H9 (cell line): Measurements from ENCODE around the gene CACNB3. TPM values are rescaled to one million over a fixed set of nuclear protein-coding genes. Genes with fewer than 3 reads are reported as not detected.

Experiments used
- DNase-seq: peaks from one replicate; pipeline ENCODE4 v3.0.0-alpha.2; 2017
- H2AFZ ChIP-seq: one replicate; pipeline ENCODE4 v1.6.1; 2013; ENCODE audit warnings: mild to moderate bottlenecking, low read length, control low read depth, moderate library complexity
- H2AK5ac ChIP-seq: 2 replicates; pipeline ENCODE4 v1.6.1; 2013; ENCODE audit warnings: low read length, control low read depth, mixed read lengths; ENCODE audit not compliant: insufficient read length
- H2BK120ac ChIP-seq: one replicate; pipeline ENCODE4 v1.6.1; 2013; ENCODE audit warnings: low read depth, mild to moderate bottlenecking, low read length, control low read depth, inconsistent platforms; ENCODE audit not compliant: poor library complexity, severe bottlenecking
- H2BK12ac ChIP-seq: 2 replicates; pipeline ENCODE4 v1.6.1; 2013; ENCODE audit warnings: low read length, control low read depth, mixed read lengths, low read depth; ENCODE audit not compliant: insufficient read length
- H2BK15ac ChIP-seq: 2 replicates; pipeline ENCODE4 v1.6.1; 2013; ENCODE audit warnings: low read depth, low read length, control low read depth
- H2BK20ac ChIP-seq: one replicate; pipeline ENCODE4 v1.6.1; 2013; ENCODE audit warnings: low read depth, mild to moderate bottlenecking, low read length, control low read depth, inconsistent platforms; ENCODE audit not compliant: poor library complexity, severe bottlenecking
- H2BK5ac ChIP-seq: 2 replicates; pipeline ENCODE4 v1.6.1; 2013; ENCODE audit warnings: low read length, control low read depth, mixed read lengths; ENCODE audit not compliant: insufficient read length
- H3K14ac ChIP-seq: 2 replicates; pipeline ENCODE4 v1.6.1; 2013; ENCODE audit warnings: low read length, control low read depth; ENCODE audit not compliant: insufficient read depth
- H3K18ac ChIP-seq: 2 replicates; pipeline ENCODE4 v1.6.1; 2013; ENCODE audit warnings: low read depth, mild to moderate bottlenecking, mixed read lengths, low read length, control low read depth; ENCODE audit not compliant: insufficient read length
- H3K23ac ChIP-seq: 2 replicates; pipeline ENCODE4 v1.6.1; 2013; ENCODE audit warnings: low read length, control low read depth, mixed read lengths, low read depth; ENCODE audit not compliant: insufficient read length
- H3K23me2 ChIP-seq: 2 replicates; pipeline ENCODE4 v1.6.1; 2013; ENCODE audit warnings: low read depth, mild to moderate bottlenecking, mixed read lengths, low read length, control low read depth; ENCODE audit not compliant: insufficient read length, poor library complexity, severe bottlenecking
- H3K27ac ChIP-seq: 2 replicates; pipeline ENCODE4 v1.5.1; 2013; ENCODE audit warnings: low read length, control low read depth, mixed read lengths, low read depth; ENCODE audit not compliant: insufficient read length
- H3K27me3 ChIP-seq: 2 replicates; pipeline ENCODE4 v1.6.1; 2013; ENCODE audit warnings: low read length, control low read depth, inconsistent platforms; ENCODE audit not compliant: insufficient read depth
- H3K4ac ChIP-seq: 2 replicates; pipeline ENCODE4 v1.6.1; 2013; ENCODE audit warnings: low read depth, mild to moderate bottlenecking, control low read depth, inconsistent platforms, low read length, moderate library complexity
- H3K4me1 ChIP-seq: 2 replicates; pipeline ENCODE4 v1.6.1; 2013; ENCODE audit warnings: low read length, control low read depth, inconsistent platforms; ENCODE audit not compliant: insufficient read depth
- H3K4me2 ChIP-seq: 2 replicates; pipeline ENCODE4 v1.6.1; 2013; ENCODE audit warnings: low read length, control low read depth, mixed read lengths; ENCODE audit not compliant: insufficient read length, insufficient read depth
- H3K56ac ChIP-seq: 2 replicates; pipeline ENCODE4 v1.6.1; 2013; ENCODE audit warnings: low read depth, mild to moderate bottlenecking, mixed read lengths, low read length, control low read depth; ENCODE audit not compliant: insufficient read length
- H3K79me1 ChIP-seq: 2 replicates; pipeline ENCODE4 v1.6.1; 2013; ENCODE audit warnings: low read depth, mild to moderate bottlenecking, moderate library complexity, low read length, control low read depth, inconsistent platforms; ENCODE audit not compliant: insufficient read depth, poor library complexity, severe bottlenecking
- H3K79me2 ChIP-seq: 2 replicates; pipeline ENCODE4 v1.6.1; 2013; ENCODE audit warnings: low read length, control low read depth, inconsistent platforms; ENCODE audit not compliant: insufficient read depth
- H3K9ac ChIP-seq: 2 replicates; pipeline ENCODE4 v1.6.1; 2013; ENCODE audit warnings: low read length, control low read depth, mixed read lengths; ENCODE audit not compliant: insufficient read length; ENCODE audit errors: extremely low read depth
- H3K9me3 ChIP-seq: one replicate; pipeline ENCODE4 v1.6.1; 2013; ENCODE audit warnings: low read depth, low read length, inconsistent platforms; ENCODE audit not compliant: control insufficient read depth
- H3T11ph ChIP-seq: one replicate; pipeline ENCODE4 v1.6.1; 2013; ENCODE audit warnings: mild to moderate bottlenecking, low read length, control low read depth, inconsistent platforms
- H4K20me1 ChIP-seq: one replicate; pipeline ENCODE4 v1.6.1; 2013; ENCODE audit not compliant: control insufficient read depth, insufficient read length, insufficient read depth
- H4K5ac ChIP-seq: 2 replicates; pipeline ENCODE4 v1.6.1; 2013; ENCODE audit warnings: low read depth, mild to moderate bottlenecking, mixed read lengths, low read length, control low read depth; ENCODE audit not compliant: insufficient read length
- H4K8ac ChIP-seq: replicated peaks from 2 replicates; pipeline ENCODE4 v1.6.1; 2013; ENCODE audit warnings: low read length, control low read depth, mixed read lengths, low read depth; ENCODE audit not compliant: insufficient read length
- H4K91ac ChIP-seq: 2 replicates; pipeline ENCODE4 v1.6.1; 2013; ENCODE audit warnings: low read depth, mild to moderate bottlenecking, moderate library complexity, mixed read lengths, low read length, control low read depth; ENCODE audit not compliant: insufficient read length
- H3K27ac Mint-ChIP-seq, 3 experiments: 2 replicates in 2 of 3; 3 replicates in 1 of 3; pipeline ENCODE4 v1.8.0; 2020 to 2021; ENCODE audit warnings: mixed read lengths in 3 of 3, mild to moderate bottlenecking in 1 of 3, moderate library complexity in 1 of 3
- H3K27me3 Mint-ChIP-seq: 2 replicates; pipeline ENCODE4 v1.8.0; 2021; ENCODE audit warnings: low read depth, mild to moderate bottlenecking, moderate library complexity, mixed read lengths
- H3K36me3 Mint-ChIP-seq, 3 experiments: 2 replicates in 2 of 3; 3 replicates in 1 of 3; pipeline ENCODE4 v1.8.0; 2020 to 2021; ENCODE audit warnings: low read depth in 3 of 3, mixed read lengths in 3 of 3; ENCODE audit not compliant: insufficient read depth in 1 of 3
- H3K4me1 Mint-ChIP-seq, 2 experiments: 2 replicates each; pipeline ENCODE4 v1.8.0; 2020; ENCODE audit warnings: mixed read lengths in 2 of 2
- H3K4me3 Mint-ChIP-seq, 2 experiments: 2 replicates in 1 of 2; 3 replicates in 1 of 2; pipeline ENCODE4 v1.8.0; 2020 to 2021; ENCODE audit warnings: mild to moderate bottlenecking in 2 of 2, mixed read lengths in 2 of 2, moderate library complexity in 1 of 2
- H3K9me3 Mint-ChIP-seq, 2 experiments: 2 replicates in 1 of 2; 3 replicates in 1 of 2; pipeline ENCODE4 v1.8.0; 2020; ENCODE audit warnings: mild to moderate bottlenecking in 2 of 2, mixed read lengths in 2 of 2, moderate library complexity in 1 of 2
- WGBS: extraction: QIAGEN DNeasy Blood & Tissue Kit; methylation state at CpG from one replicate; pipeline ENCODE4 v1.1.7; 2013; ENCODE audit warnings: missing lambda C conversion rate, low lambda C conversion rate, mixed read lengths; ENCODE audit not compliant: insufficient read length; ENCODE audit errors: extremely low coverage; 5-methylcytosine and 5-hydroxymethylcytosine counted together
- total RNA-seq: library from RNA; stranded (reverse); gene quantifications from 2 replicates; pipeline ENCODE4 v1.2.1, GENCODE V29; 2021
- TF ChIP-seq, protein P1 (sequence below): fragments of 200-600 bp; sonication (generic); conservative IDR thresholded peaks from 3 replicates; pipeline ENCODE4 v1.8.0; 2021; ENCODE audit warnings: antibody characterized with exemption, mild to moderate bottlenecking

Gene CACNB3
- total RNA-seq, 1 experiment from 2014 or later: 35.1 TPM

DNA sequence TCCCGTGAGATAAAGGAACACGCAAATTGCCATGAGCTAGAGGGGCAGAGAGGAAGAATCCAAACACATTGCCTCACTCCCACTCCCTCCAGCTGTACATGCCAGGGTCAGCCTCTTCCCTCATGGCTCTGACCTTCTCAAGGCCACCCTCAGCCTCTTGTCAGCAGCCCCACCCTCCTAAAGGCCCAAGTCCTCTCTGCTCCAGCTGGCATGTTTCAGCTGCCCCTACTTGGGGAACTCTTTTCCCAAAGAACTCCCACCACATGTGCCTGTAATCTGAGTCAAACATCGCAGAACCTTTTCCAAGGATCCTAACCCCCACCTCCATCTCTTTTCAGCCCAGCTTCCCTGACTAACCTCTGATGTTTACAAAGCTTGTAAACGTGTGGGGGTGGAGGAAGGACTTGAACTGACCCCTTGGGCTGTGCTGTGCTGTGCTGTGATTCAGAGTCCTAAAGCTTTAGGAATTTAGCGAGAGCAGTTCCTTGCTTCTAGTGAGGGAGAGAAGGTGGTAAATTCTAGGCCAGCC is 7.3 kb upstream of the CACNB3 start:
- no peaks in the 10 kb centered on the region for H3K9me3 Mint-ChIP-seq
- Histone ChIP-seq H4K91ac (no peak overlapping the region), H3K23ac (no peak overlapping the region), H3K27me3 (peaks cover 5% of the 10 kb centered on the region; the same call in 1 of the 2 replicates), H3K27ac (no peak overlapping the region), H3K4me1 (0 out of 2 replicates have a peak, but pooled peaks cover 2% of the 10 kb centered on the region), H2BK15ac (no peak overlapping the region), H3K79me1 (no peaks in the 10 kb centered on the region), H3K14ac (no peak overlapping the region), H4K5ac (no peak overlapping the region), H2BK12ac (no peak overlapping the region), H3T11ph (no peak overlapping the region), H3K56ac (no peak overlapping the region), H3K4ac (no peak overlapping the region), H3K18ac (no peak overlapping the region), H3K4me2 (no peak overlapping the region), H2BK120ac (no peak overlapping the region), H4K8ac (no peak overlapping the region), H3K79me2 (no peaks in the 10 kb centered on the region), H4K20me1 (no peaks in the 10 kb centered on the region), H2BK20ac (no peak overlapping the region), H3K9ac (no peak overlapping the region), H3K9me3 (no peaks in the 10 kb centered on the region), H2BK5ac (no peak overlapping the region), H3K23me2 (peaks cover 18% of the 10 kb centered on the region), H2AFZ (no peak overlapping the region), H2AK5ac (no peak overlapping the region)
- TF ChIP-seq, protein P1, sequence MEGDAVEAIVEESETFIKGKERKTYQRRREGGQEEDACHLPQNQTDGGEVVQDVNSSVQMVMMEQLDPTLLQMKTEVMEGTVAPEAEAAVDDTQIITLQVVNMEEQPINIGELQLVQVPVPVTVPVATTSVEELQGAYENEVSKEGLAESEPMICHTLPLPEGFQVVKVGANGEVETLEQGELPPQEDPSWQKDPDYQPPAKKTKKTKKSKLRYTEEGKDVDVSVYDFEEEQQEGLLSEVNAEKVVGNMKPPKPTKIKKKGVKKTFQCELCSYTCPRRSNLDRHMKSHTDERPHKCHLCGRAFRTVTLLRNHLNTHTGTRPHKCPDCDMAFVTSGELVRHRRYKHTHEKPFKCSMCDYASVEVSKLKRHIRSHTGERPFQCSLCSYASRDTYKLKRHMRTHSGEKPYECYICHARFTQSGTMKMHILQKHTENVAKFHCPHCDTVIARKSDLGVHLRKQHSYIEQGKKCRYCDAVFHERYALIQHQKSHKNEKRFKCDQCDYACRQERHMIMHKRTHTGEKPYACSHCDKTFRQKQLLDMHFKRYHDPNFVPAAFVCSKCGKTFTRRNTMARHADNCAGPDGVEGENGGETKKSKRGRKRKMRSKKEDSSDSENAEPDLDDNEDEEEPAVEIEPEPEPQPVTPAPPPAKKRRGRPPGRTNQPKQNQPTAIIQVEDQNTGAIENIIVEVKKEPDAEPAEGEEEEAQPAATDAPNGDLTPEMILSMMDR: no peak
- DNase-seq: no peak
- peaks cover 21% of the 10 kb centered on the region for H3K27me3 Mint-ChIP-seq
- peak overlapping the region; percentile 40 to 68 (median 55); a peak in 3 of 7 replicates for H3K27ac Mint-ChIP-seq
- H3K4me1 Mint-ChIP-seq: peaks cover 34 to 36% of the 10 kb centered on the region in 2 experiments
- no peak overlapping the region; a peak in 2 of 5 replicates for H3K4me3 Mint-ChIP-seq
- no peaks in the 10 kb centered on the region for H3K36me3 Mint-ChIP-seq
- WGBS: no CpG with 5 or more reads among the region's 5 CpGs
